ENCODE results near the gene KLF6.

Gene KLF6

DNA sequence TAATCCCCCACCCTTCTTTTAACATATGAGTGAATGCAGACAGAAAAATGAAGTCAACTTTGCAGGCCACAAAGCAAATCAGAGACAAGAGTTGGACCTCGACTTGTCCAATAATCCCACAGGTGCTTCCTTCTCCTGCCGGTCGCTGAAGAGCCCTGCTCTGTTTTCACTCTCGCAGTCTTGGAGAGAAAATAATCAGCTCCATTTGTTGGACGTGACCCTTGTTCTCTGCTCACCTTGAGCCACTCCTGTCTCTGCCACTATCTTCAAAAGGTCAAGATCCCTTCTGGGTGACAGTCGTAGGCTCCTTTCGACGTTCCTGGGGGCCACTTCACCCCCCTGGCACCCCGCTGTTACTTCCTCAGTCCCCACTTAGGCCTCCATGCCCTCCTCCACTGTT lies 2.8 kb upstream of the KLF6 start:
- no peak for DNase-seq (ENCODE audit: low read depth)

DNA sequence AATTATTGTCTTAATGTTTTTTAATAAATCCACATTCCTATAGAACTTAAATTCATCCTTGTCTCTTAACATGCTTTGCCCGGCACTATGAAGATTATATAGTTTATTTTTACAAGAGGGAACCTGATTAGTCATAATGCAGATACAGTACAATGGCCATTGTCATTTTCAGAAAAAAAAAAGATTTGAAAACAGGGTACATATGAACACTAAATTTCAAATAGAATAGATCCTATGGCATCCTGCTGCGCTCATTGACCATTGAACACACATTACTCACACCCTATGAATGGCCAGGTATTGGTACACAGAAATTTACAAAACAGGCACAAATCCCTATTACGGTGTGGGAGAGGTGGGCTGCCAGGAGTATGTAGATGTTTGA lies 2.0 kb upstream of the KLF6 start:
- no peak for DNase-seq (ENCODE audit: low read depth)

DNA sequence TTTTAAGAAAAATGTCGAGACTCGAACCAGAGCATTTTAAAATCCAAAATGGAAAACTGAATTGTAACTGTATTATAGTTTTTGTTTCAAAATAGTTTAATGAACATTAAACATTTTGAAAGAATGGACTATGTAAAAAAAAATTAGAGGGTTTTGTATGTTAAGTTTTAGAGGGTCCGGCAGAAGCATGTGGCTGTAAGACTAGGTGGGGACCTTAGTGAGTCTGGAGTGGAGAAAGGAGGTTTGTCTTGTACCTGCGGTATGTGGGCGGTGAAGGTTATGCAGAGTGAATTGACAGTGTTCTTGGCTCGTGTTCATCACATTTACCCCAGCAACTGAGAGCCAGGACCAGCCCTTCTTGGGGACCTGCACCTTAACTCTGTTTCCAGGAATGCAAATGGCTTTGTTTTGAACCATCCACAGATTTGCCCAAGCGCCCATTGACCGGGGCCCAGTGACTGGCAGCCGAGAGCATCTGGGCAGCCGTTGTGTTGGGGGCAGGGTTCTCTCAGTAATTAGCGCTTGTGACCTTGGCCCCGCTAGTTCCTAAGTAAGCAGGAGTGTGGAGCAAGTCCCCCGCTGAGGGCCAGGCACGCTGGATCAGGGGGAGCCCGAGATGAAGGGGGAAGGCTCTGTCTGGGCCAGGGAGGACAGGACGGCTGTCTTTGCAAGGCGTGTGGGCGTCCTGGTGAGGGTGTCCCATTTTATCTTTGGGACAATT lies 1.4 kb upstream of the KLF6 start:
- DNase-seq (ENCODE audit: low read depth) = no peak

GRCh38 chr10:3785851-3786271 lies 852 bp upstream of the KLF6 start:
- DNase-seq (ENCODE audit: low read depth) = no peak

GRCh38 chr10:3785251-3785850 lies 342 bp upstream of the KLF6 start:
- DNase-seq (ENCODE audit: low read depth) = peak; percentile 80

DNA sequence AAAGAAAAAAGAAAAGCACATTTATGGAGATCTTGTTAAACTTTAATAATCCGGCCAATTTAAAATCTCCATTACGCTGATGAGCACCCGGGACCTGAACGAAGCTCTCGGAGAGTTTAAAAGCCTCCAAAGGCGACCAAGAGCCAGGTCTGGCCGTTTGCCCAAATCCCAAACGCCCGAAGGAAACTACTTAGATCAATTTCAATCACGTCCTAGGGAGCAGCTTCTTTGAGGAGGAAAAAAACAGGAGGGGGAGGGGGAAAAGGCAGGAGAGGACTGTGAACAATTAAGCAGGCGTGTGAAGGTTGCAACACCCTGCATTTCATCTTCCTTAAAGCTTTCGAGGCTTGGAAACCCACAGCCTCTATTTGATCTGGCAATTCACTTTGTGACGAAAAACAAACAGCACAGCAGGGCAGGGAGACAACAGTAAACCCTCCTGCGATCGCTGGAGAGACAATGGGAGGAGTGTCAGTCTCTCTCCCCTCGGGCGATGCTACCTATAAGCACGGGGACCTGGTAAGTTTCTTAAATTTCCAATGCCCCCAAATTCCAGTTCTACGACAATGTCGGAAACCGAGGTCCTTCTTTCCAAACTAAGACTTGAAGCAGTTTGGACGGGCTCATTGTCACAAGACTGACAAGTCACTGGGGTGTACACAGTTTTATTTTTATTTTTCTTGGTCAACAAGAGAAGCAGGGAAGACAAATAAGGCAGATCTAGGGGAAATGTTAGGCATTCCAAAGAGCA lies 1.2 kb downstream of the KLF6 start:
- DNase-seq (ENCODE audit: low read depth) = no peak

GRCh38 chr10:3783316-3783681 lies 1.7 kb downstream of the KLF6 start:
- DNase-seq (ENCODE audit: low read depth) = no peak

GRCh38 chr10:3782451-3783315 lies 2.3 kb downstream of the KLF6 start:
- peak; percentile 92 for DNase-seq (ENCODE audit: low read depth)

- DNase-seq (ENCODE audit: low read depth) = no peak
Observed at GRCh38 chr10:3782146-3782450, 2.9 kb downstream of the KLF6 start.

DNA sequence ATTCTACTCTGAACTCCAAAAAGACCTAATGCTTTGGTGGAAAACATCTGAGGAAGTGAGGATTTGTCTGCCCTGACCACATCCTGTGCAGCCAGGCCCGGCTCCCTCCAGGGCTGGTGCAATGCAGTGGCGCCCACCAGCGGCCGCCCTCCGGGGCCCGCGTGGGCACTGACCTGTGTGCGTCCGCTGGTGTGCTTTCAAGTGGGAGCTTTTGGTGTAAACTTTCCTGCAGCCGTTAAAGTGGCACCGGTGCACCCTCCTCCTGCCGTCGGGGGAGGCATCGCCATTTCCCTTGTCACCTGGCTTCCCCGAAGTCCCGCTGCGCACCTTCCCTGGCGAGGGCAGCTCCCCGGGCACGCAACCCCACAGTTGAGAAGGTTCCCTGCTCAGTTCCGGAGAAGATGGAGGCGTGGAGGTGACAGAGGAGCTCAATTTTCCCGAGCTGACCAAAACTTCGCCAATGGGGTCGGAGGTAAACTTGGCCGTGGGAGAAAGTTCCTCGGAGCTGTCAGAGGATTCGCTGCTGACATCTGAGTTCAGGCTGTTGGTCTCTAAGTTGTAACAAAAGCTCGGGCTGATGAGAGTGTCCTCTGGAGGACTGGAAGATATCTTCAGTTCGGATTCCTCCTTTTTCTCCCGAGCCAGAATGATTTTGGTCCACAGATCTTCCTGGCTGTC lies 3.4 kb downstream of the KLF6 start:
- no peak for DNase-seq (ENCODE audit: low read depth)

GRCh38 chr10:3780771-3781467 lies 4.1 kb downstream of the KLF6 start:
- no peak for DNase-seq (ENCODE audit: low read depth)

DNA sequence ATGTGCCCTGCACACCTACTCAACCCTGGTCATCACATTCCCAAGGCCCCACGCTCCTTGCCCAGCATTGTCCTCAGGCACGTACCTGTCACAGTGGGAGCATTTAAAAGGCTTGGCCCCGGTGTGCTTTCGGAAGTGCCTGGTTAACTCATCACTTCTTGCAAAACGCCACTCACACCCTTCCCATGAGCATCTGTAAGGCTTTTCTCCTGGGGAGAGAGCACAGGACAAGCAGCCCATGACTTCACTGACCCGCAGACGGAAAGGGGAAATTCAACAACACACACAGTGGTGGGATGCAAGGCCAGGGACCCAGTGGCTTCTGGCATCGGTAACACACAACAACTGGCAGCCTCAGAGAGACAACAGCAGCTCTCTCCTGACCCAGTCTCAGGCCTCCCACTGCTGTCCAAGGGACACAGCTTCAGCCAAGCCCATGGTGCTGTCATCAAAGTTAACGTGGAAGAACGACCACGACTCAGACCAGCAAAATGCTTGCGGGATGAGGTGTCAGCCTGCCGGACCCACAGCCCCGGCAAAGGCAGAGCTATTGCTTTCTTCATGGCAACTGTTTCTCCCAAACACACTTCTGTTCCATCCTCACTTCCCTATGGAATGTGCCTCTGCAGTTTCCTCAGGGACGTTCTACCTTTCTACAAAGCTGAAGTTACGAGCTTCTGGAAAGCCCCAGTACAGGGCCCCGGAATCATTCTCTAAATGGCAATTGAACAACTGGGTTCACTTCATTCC lies 4.8 kb downstream of the KLF6 start:
- no peak for DNase-seq (ENCODE audit: low read depth)

- DNase-seq (ENCODE audit: low read depth) = no peak
Observed at GRCh38 chr10:3779158-3779741, 5.8 kb downstream of the KLF6 start.

- no peak for DNase-seq (ENCODE audit: low read depth)
Observed at GRCh38 chr10:3778692-3779157, 6.3 kb downstream of the KLF6 start.

- no peak for DNase-seq (ENCODE audit: low read depth)
Observed at GRCh38 chr10:3777981-3778691, 6.9 kb downstream of the KLF6 start.

GRCh38 chr10:3776796-3777571 lies 8.0 kb downstream of the KLF6 start:
- peak; percentile 64 for DNase-seq (ENCODE audit: low read depth)

GRCh38 chr10:3775696-3776551 lies 9.1 kb downstream of the KLF6 start:
- DNase-seq (ENCODE audit: low read depth) = no peak
